8988T (cell line): ENCODE measurements around the gene ZBTB34.

Source experiments
- DNase-seq: peaks from one replicate; pipeline ENCODE4 v3.0.0; 2011

ZBTB34 gene

DNA sequence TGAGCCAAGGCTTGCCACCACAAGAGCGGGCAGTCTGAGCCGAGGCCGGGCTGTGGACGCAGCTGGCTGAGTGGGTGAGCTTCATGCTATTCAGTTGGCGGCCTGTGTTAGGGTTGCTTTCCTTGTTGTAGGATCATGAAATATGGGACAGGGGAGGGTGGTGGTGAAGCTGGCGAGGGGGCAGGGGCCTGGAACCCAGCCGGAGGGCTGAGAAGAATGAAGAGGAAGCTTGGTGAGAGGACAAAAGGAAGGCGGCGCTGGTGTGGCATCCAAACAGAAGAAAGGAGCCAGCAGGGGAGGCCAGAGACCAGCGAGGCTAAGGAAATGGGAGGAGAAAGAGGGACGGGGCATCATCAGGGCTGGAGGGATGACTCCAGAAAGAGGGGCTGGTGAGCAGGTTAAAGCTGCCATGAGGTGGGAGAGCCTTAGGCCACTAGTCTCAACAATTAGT, 72.5 kb downstream of the ZBTB34 start:
- no peak for DNase-seq

DNA sequence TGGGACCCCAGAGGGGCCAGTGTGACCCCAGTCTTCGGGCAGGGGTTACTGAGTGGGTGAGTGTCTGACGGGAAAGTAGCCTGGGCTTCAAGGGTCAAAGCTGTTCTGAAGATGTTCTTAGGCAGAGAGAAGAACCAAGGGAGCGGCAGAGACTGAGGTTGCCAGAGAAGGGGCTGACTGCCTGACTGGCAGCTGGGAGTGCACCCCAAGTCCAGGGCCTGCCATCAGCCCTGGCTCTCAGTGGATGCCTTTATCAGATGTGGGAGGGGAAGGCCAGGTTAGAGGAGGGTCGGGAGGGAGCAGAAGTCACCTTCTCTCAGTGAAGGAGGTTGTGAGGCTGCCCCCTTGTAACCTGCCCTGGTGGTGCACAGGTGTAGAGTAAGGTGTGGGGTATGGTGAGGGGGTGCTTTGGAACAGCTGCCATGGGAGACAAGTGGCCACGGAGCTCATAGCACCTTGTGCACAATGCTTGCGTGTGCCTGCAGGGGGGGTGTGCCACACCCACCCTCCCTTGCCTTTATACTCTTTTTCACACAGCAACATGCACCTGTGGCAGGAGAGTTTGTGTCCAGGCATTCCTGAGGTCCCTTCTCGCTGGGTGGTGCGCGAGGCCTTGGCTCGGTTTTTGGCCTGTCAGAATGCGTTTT, 73.0 kb downstream of the ZBTB34 start:
- DNase-seq, result no peak

DNA sequence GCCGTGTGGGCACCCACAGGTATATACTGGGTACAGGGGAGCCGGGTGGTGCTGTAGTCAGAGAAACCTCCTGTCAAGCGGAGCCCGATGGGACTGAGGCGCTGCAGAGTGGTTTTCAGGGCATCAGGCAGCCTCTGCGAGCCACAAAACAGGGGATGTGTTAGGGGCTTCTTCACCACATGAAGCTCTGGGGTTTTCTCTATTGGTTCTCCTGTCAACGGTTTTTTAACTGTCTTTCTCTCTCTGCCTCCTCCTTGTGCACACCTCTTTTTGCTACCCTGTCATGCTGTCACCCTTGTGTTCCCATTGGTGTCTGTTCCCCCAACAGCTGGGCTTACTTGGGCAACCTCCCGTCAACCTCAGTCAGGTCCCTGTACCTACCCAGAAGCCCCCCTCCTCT, 74.0 kb downstream of the ZBTB34 start:
- no peak for DNase-seq
